22Rv1 (cell line): ENCODE measurements around the gene PRDM16.

ENCODE experiments used
- CTCF ChIP-seq: fragments of 450-650 bp; IDR thresholded peaks from 2 replicates; pipeline ENCODE4 v1.5.1; 2017; ENCODE audit warnings: mild to moderate bottlenecking
- ZFX ChIP-seq: fragments of 450-650 bp; IDR thresholded peaks from 2 replicates; pipeline ENCODE4 v1.6.1; 2017; ENCODE audit warnings: antibody characterized with exemption, borderline replicate concordance

GRCh38 chr1:3304692-3305091 is 235.7 kb downstream of the PRDM16 start:
- no peak for TF ChIP-seq CTCF
- no peak for TF ChIP-seq ZFX
